Measurements from ENCODE around the gene CCN6. TPM values are rescaled to one million over a fixed set of nuclear protein-coding genes. Genes with fewer than 3 reads are reported as not detected.

The CCN6 gene
- total RNA-seq, 4 donors from 2014 or later: not detected

GRCh38 chr6:112081569-112081968 lies 27.7 kb downstream of the CCN6 start:
- H3K36me3 ChIP-seq: peaks cover 0 to 67% of the 10 kb centered on the region in 2 donors
- no peaks in the 10 kb centered on the region for H3K9me3 ChIP-seq
- TF ChIP-seq EP300 (IDR thresholded peaks at IDR 0.05): no peak
- TF ChIP-seq, protein P1, sequence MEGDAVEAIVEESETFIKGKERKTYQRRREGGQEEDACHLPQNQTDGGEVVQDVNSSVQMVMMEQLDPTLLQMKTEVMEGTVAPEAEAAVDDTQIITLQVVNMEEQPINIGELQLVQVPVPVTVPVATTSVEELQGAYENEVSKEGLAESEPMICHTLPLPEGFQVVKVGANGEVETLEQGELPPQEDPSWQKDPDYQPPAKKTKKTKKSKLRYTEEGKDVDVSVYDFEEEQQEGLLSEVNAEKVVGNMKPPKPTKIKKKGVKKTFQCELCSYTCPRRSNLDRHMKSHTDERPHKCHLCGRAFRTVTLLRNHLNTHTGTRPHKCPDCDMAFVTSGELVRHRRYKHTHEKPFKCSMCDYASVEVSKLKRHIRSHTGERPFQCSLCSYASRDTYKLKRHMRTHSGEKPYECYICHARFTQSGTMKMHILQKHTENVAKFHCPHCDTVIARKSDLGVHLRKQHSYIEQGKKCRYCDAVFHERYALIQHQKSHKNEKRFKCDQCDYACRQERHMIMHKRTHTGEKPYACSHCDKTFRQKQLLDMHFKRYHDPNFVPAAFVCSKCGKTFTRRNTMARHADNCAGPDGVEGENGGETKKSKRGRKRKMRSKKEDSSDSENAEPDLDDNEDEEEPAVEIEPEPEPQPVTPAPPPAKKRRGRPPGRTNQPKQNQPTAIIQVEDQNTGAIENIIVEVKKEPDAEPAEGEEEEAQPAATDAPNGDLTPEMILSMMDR (IDR thresholded peaks at IDR 0.05): no peak
- no peak for TF ChIP-seq POLR2A (IDR thresholded peaks at IDR 0.05)
- no peak for TF ChIP-seq POLR2AphosphoS5 (IDR thresholded peaks at IDR 0.05)
- no peak overlapping the region for H3K27ac ChIP-seq
- ATAC-seq: no peak
- H3K4me1 ChIP-seq: peaks cover 0 to 14% (median 3%) of the 10 kb centered on the region in 3 donors
- no peak overlapping the region for H3K4me3 ChIP-seq
- 81 to 84% methylated on average over 4 of the region's 4 CpGs for WGBS, 2 donors (ENCODE audit: low coverage in 1 of 2)
- no peaks in the 10 kb centered on the region for H3K27me3 ChIP-seq

DNA sequence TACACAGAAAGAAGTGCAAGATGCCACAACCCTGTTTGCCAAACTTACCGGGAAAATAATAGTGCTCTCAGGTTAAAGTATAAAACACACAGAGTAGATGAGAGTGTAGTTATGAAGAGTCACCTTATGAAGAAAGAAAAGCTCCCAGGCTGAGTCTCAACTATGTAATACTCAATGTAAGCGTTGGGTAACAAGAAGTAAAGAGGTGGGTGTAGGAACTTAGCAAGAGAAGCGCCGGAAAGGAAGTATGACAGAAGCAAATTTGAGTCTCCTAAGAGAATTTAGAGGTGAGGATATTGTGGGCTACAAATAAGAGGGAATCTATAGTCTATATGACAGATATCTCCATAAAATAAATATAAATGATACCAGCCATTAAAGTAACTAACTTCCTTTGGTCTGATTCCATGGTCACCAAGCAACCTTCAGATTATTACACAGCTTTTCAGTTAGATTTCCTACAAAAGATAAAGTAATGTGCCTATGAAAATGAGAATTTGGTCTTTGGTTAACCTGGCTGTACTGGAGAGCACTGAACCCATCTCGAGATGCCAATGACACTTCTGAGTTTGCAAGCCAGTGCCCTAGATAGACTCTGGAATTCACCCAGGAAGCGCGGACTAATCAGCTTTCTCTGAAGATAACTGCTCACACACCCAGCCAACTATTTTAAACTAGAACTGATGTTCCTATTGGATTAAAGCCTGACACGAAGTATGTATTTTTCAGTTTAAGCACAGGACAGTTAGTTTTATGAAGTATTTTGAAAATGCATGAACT lies 31.6 kb downstream of the CCN6 start:
- no peaks in the 10 kb centered on the region for H3K9me3 ChIP-seq
- no peak overlapping the region for H3K27ac ChIP-seq
- H3K4me3 ChIP-seq: no peak overlapping the region
- 75 to 97% methylated on average over 7 to 8 of the region's 8 CpGs for WGBS, 2 donors (ENCODE audit: low coverage in 1 of 2)
- peaks cover 0 to 26% (median 3%) of the 10 kb centered on the region in 3 donors for H3K4me1 ChIP-seq
- no peak for ATAC-seq
- H3K27me3 ChIP-seq: no peaks in the 10 kb centered on the region
- H3K36me3 ChIP-seq: peaks cover 0 to 32% of the 10 kb centered on the region in 2 donors
- TF ChIP-seq EP300 (IDR thresholded peaks at IDR 0.05): no peak
- TF ChIP-seq, protein P1 (IDR thresholded peaks at IDR 0.05): no peak
- no peak for TF ChIP-seq POLR2A (IDR thresholded peaks at IDR 0.05)
- TF ChIP-seq POLR2AphosphoS5 (IDR thresholded peaks at IDR 0.05): no peak

DNA sequence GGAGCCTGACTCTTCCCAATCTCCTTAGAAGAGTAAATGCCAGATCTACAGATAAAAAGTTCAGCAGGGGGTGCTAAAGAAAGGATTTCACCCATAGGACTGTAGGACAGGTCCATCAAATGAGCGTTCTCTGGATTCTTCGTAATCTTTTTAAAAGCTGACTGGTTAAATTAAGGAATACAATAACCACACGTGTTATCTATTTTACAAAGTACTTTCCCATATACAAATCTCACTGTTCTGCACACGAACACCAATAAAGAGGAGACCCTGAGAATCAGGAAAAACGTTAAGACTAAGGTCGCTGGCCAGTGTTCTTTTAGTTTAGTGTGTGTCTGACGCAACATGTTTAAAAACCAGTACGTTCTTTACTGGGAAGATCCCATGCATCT lies 32.8 kb downstream of the CCN6 start:
- Histone ChIP-seq H3K4me1 (peaks cover 0 to 26% (median 3%) of the 10 kb centered on the region in 3 donors), H3K9me3 (no peaks in the 10 kb centered on the region), H3K4me3 (peak overlapping the region; percentile 73 to 91), H3K27me3 (no peaks in the 10 kb centered on the region), H3K27ac (peak overlapping the region; percentile 67 to 86 (median 84)), H3K36me3 (peaks cover 0 to 23% of the 10 kb centered on the region in 2 donors)
- TF ChIP-seq, protein P1 (IDR thresholded peaks at IDR 0.05): peak in 2 of 4 experiments; percentile 14 to 36
- TF ChIP-seq POLR2A (IDR thresholded peaks at IDR 0.05): no peak
- 0% methylated on average over 8 of the region's 8 CpGs for WGBS, 2 donors (ENCODE audit: low coverage in 1 of 2)
- ATAC-seq: peak; percentile 34

DNA sequence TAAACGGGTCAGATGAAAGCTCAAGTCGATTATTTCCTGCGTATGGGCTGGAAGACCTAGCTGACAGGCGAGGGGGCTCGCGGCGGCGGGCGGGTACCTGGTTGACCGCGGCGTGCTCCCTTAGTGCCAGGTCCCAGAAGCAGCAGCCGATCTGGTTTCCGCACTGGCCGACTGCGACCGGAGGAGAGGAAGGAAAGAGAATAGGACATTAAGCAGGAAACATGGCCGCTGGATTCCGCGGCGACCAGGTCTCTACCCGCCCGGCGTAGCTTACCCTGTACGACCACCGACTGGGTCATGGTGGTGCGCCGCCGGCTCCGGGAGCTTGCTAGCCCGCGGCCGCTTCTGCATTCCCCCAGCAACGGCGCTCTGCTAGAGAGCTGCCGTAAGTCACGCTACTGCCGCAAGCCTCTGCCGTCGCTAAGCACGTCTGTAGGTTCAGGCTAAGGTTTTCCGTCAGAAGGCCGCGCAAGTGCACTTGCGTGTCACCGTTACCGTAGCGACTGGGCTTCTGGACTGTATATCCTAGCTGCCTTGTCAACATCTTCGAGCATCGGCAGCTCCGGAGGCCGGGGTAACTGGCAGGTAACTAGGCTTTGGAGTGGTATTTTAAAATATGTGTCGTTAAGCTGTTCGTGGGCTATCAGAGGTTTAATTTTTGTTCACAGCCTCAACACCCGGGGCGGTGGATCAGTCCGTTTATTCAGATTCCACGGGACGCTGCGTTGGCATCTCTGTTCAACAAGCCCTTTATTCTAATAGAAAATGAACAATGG lies 33.4 kb downstream of the CCN6 start, which contains the start of the genes FAM229B and TUBE1:
FAM229B (plus strand) TSS at position 456 of the 776 bp plus-strand sequence. CDS start 11,693 bp downstream, outside the sequence.
TUBE1 (minus strand) TSS at position 347 of the 776 bp plus-strand sequence; CDS start at position 299, 48 bp downstream.
- Histone ChIP-seq H3K36me3 (peaks cover 0 to 23% of the 10 kb centered on the region in 2 donors), H3K4me3 (peak within 1 kb of the TSS; percentile 73 to 91), H3K4me1 (peaks cover 0 to 26% (median 3%) of the 10 kb centered on the region in 3 donors), H3K27ac (peak within 1 kb of the TSS; percentile 67 to 86 (median 84)), H3K27me3 (no peaks in the 10 kb centered on the region), H3K9me3 (no peaks in the 10 kb centered on the region)
- 0% methylated on average over 8 to 25 of the region's 60 CpGs for WGBS, 2 donors (ENCODE audit: low coverage in 1 of 2)
- ATAC-seq: peak; percentile 98
- TF ChIP-seq POLR2A (IDR thresholded peaks at IDR 0.05) (peak; percentile 83 to 87), POLR2AphosphoS5 (IDR thresholded peaks at IDR 0.05) (peak; percentile 91), EP300 (IDR thresholded peaks at IDR 0.05) (no peak)
- TF ChIP-seq, protein P1 (IDR thresholded peaks at IDR 0.05): peak in 2 of 4 experiments; percentile 12 to 28
